Keratinocyte (primary cell): ENCODE measurements around the gene MROH2A. TPM values are rescaled to one million over a fixed set of nuclear protein-coding genes. Genes with fewer than 3 reads are reported as not detected.

Experiments
- DNase-seq: peaks from one replicate; pipeline ENCODE4 v3.0.0-alpha.2; 2011; ENCODE audit warnings: low read depth, missing footprints, low spot score
- FAIRE-seq: peaks from 2 replicates; lab custom pipeline; 2011; peaks lifted over from hg19 to GRCh38; lab: Jason Lieb, UNC
- H2AFZ ChIP-seq: 2 replicates; pipeline ENCODE4 v1.6.0; 2012; ENCODE audit warnings: low read length, control low read depth, inconsistent platforms; ENCODE audit not compliant: control insufficient read depth
- H3K27ac ChIP-seq: 2 replicates; pipeline ENCODE4 v1.5.1; 2011; ENCODE audit warnings: low read length; ENCODE audit not compliant: control insufficient read depth, insufficient read depth
- H3K27me3 ChIP-seq: 3 replicates; pipeline ENCODE4 v1.6.0; 2011; ENCODE audit warnings: low read length; ENCODE audit not compliant: control insufficient read depth, insufficient read depth; ENCODE audit errors: extremely low read depth
- H3K36me3 ChIP-seq, 2 experiments: 2 replicates in 1 of 2; 3 replicates in 1 of 2; pipeline ENCODE4 v1.5.1; 2011; ENCODE audit warnings: low read length in 2 of 2, mild to moderate bottlenecking in 1 of 2; ENCODE audit not compliant: control insufficient read depth in 2 of 2, insufficient read depth in 2 of 2; ENCODE audit errors: extremely low read depth in 1 of 2
- H3K4me1 ChIP-seq: 3 replicates; pipeline ENCODE4 v1.5.1; 2011; ENCODE audit warnings: low read length; ENCODE audit not compliant: control insufficient read depth, insufficient read depth; ENCODE audit errors: extremely low read depth
- H3K4me2 ChIP-seq: 3 replicates; pipeline ENCODE4 v1.6.0; 2011; ENCODE audit warnings: low read depth, low read length; ENCODE audit not compliant: control insufficient read depth, insufficient read depth; ENCODE audit errors: extremely low read depth
- H3K4me3 ChIP-seq, 3 experiments: fragments of 200-600 bp in 1 of 3; sonication (generic) in 1 of 3; 2 replicates in 2 of 3; 3 replicates in 1 of 3; pipeline ENCODE4 v1.5.1; 2011 to 2016; ENCODE audit warnings: low read length in 3 of 3, mild to moderate bottlenecking in 3 of 3, control low read depth in 2 of 3, inconsistent platforms in 1 of 3, low read depth in 1 of 3, mixed read lengths in 1 of 3, mixed run types in 1 of 3, moderate library complexity in 1 of 3; ENCODE audit not compliant: control insufficient read depth in 2 of 3, insufficient read depth in 2 of 3; ENCODE audit errors: extremely low read depth in 1 of 3
- H3K79me2 ChIP-seq: 2 replicates; pipeline ENCODE4 v1.6.0; 2012; ENCODE audit warnings: low read length; ENCODE audit not compliant: control insufficient read depth, insufficient read depth
- H3K9ac ChIP-seq: 3 replicates; pipeline ENCODE4 v1.6.0; 2011; ENCODE audit warnings: low read length; ENCODE audit not compliant: control insufficient read depth, insufficient read depth; ENCODE audit errors: extremely low read depth
- H3K9me1 ChIP-seq: 3 replicates; pipeline ENCODE4 v1.6.0; 2011; ENCODE audit warnings: low read length; ENCODE audit not compliant: control insufficient read depth, insufficient read depth; ENCODE audit errors: extremely low read depth
- H3K9me3 ChIP-seq: 2 replicates; pipeline ENCODE4 v1.5.1; 2012; ENCODE audit warnings: low read depth, low read length; ENCODE audit not compliant: control insufficient read depth
- H4K20me1 ChIP-seq: 3 replicates; pipeline ENCODE4 v1.6.0; 2011; ENCODE audit warnings: low read length; ENCODE audit not compliant: control insufficient read depth, insufficient read depth; ENCODE audit errors: extremely low read depth
- EZH2 ChIP-seq: IDR thresholded peaks from one replicate; pipeline ENCODE4 v1.6.1; 2012; ENCODE audit warnings: inconsistent platforms, mild to moderate bottlenecking, low read length, moderate library complexity
- dilution Hi-C: fragments of 300-500 bp; cut with MboI; formaldehyde crosslinking; loops from one replicate; pipeline ENCODE4 v1.7.0; 2020; ENCODE audit warnings: low sequenced_read_pairs; ENCODE audit not compliant: extremely low pct_ligation_motif_present
- polyA plus RNA-seq, 5 experiments: library from polyadenylated mRNA; depleted of rRNA in 3 of 5; stranded (reverse) in 3 of 5; stranded (forward) in 1 of 5; unstranded in 1 of 5; fragments of >200 nt; gene quantifications; 1 replicate in 1 of 5; 2 replicates in 3 of 5; 3 replicates in 1 of 5; pipeline versions ENCODE4 v1.2.1 to v1.2.3, GENCODE V29; 2011 to 2012; ENCODE audit warnings: missing spikeins in 2 of 5, low read depth in 1 of 5, low replicate concordance in 1 of 5
- TF ChIP-seq, protein P1 (sequence below), 3 experiments: IDR thresholded peaks in 1 of 3; conservative IDR thresholded peaks in 1 of 3; optimal IDR thresholded peaks in 1 of 3; 2 replicates in 2 of 3; 3 replicates in 1 of 3; pipeline versions ENCODE3 to v1.5.1; 2011; ENCODE audit warnings: low read length in 3 of 3, mild to moderate bottlenecking in 3 of 3, moderate library complexity in 2 of 3, control low read depth in 1 of 3, inconsistent platforms in 1 of 3; ENCODE audit not compliant: insufficient read depth in 2 of 3; ENCODE audit errors: extremely low read depth in 1 of 3

Gene MROH2A
- polyA plus RNA-seq, 1 donor (not counting 4 experiments of a cell fraction or from before 2014, with no cell fraction given): 0.33 TPM

DNA sequence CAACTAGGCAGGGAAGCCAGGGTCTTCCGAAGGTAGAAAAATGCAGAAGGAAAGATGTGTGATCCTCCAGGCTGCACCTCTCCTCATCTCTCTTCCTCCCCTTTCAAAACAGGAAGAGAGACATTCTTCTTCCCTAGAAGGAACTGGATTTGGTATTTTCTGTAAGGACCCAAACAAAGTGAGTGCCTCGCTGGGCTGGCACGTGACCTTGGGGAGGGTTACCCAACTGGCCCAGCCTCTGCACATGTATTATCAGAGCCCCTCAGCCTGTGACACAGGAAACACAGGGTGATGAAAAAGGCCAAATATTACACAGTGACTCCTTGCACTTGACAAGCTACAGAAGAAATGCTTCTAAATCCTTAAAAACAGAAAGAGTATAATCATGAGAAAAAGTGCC is 73.9 kb downstream of the MROH2A start:
- Histone ChIP-seq H3K36me3 (peaks cover 0 to 30% of the 10 kb centered on the region in 2 experiments), H3K79me2 (peaks cover 64% of the 10 kb centered on the region), H3K4me1 (peaks cover 21% of the 10 kb centered on the region), H3K9me3 (no peaks in the 10 kb centered on the region), H3K9ac (no peak overlapping the region), H4K20me1 (peaks cover 3% of the 10 kb centered on the region), H3K4me3 (no peak overlapping the region), H3K27ac (no peak overlapping the region), H3K9me1 (no peaks in the 10 kb centered on the region), H2AFZ (no peak overlapping the region), H3K4me2 (peak overlapping the region; percentile 87), H3K27me3 (no peaks in the 10 kb centered on the region)
- no peak for DNase-seq
- dilution Hi-C loops: no loop called here
- TF ChIP-seq, protein P1, sequence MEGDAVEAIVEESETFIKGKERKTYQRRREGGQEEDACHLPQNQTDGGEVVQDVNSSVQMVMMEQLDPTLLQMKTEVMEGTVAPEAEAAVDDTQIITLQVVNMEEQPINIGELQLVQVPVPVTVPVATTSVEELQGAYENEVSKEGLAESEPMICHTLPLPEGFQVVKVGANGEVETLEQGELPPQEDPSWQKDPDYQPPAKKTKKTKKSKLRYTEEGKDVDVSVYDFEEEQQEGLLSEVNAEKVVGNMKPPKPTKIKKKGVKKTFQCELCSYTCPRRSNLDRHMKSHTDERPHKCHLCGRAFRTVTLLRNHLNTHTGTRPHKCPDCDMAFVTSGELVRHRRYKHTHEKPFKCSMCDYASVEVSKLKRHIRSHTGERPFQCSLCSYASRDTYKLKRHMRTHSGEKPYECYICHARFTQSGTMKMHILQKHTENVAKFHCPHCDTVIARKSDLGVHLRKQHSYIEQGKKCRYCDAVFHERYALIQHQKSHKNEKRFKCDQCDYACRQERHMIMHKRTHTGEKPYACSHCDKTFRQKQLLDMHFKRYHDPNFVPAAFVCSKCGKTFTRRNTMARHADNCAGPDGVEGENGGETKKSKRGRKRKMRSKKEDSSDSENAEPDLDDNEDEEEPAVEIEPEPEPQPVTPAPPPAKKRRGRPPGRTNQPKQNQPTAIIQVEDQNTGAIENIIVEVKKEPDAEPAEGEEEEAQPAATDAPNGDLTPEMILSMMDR (optimal IDR thresholded peaks at IDR 0.05 in 1 of 3, IDR thresholded peaks at IDR 0.05 in 1 of 3, conservative IDR thresholded peaks at IDR 0.05 in 1 of 3; ENCODE audit: extremely low read depth in 1 of 3, insufficient read depth in 2 of 3, low read length in 3 of 3): no peak
- no peak for TF ChIP-seq EZH2
- no peak for FAIRE-seq

DNA sequence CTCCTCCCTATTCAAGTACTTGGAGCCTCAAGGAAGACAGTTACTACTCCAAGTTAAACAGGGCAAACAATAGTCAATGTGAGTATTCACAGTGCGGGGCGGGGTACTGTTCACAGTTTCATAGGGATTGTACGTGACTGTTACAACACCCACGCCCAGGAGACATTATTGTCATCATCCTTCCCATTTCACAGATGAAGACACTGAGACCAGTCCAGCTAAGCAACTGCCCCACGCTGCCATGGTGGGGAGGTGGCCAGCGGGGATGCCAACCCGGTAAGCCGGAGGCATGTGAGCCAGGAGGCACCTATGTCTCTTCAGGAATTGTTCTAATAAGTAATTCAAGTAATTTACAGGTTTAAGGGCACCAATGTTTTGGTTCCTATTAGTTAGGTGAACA is 75.2 kb downstream of the MROH2A start:
- peak overlapping the region; percentile 71 for H3K9ac ChIP-seq
- H3K9me1 ChIP-seq: no peaks in the 10 kb centered on the region
- peaks cover 21% of the 10 kb centered on the region for H3K4me1 ChIP-seq
- DNase-seq: no peak
- no peak for TF ChIP-seq EZH2
- TF ChIP-seq, protein P1 (optimal IDR thresholded peaks at IDR 0.05 in 1 of 3, IDR thresholded peaks at IDR 0.05 in 1 of 3, conservative IDR thresholded peaks at IDR 0.05 in 1 of 3; ENCODE audit: extremely low read depth in 1 of 3, insufficient read depth in 2 of 3, low read length in 3 of 3): no peak
- H3K4me2 ChIP-seq: peak overlapping the region; percentile 87
- H3K36me3 ChIP-seq: peaks cover 0 to 20% of the 10 kb centered on the region in 2 experiments
- H2AFZ ChIP-seq: peak overlapping the region; percentile 34
- peaks cover 3% of the 10 kb centered on the region for H4K20me1 ChIP-seq
- dilution Hi-C loops: no loop called here
- no peaks in the 10 kb centered on the region for H3K9me3 ChIP-seq
- peak overlapping the region; percentile 34 for H3K27ac ChIP-seq
- peak overlapping the region; percentile 75 to 91 (median 90) for H3K4me3 ChIP-seq
- no peaks in the 10 kb centered on the region for H3K27me3 ChIP-seq
- no peak for FAIRE-seq
- peaks cover 57% of the 10 kb centered on the region for H3K79me2 ChIP-seq
